ENCODE measurements around the gene MFSD6. TPM values are rescaled to one million over a fixed set of nuclear protein-coding genes. Genes with fewer than 3 reads are reported as not detected.

The MFSD6 gene
- total and polyA plus RNA-seq, 10 donors, result 5.0 to 130 (median 46.9) TPM

DNA sequence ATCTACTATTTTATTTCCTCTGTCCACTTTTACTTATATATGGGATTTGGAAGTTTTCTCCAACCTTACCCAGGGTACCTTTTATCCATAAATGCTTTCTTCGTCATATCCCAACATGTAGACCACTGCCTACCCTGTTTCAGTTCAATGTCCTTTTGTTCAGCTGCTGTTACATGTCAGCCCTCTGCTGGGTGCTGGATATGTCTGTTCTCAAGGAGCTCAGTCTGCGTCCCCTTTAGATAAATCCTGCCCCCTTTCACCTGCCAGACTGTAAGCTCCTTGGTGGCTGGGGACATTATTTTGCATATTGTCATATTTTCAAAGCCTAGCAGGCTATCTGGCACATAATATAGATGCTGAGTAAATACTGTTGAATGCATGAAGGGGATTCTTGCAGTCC, 73.2 kb downstream of the MFSD6 start:
- 39 to 94% (median 71%) methylated on average over 2 of the region's 2 CpGs for WGBS, 5 donors
- H3K4me3 ChIP-seq, result no peak overlapping the region
- peaks cover 0 to 34% (median 5%) of the 10 kb centered on the region in 6 donors for H3K4me1 ChIP-seq
- TF ChIP-seq POLR2AphosphoS5 (IDR thresholded peaks at IDR 0.05), result no peak
- TF ChIP-seq, protein P1, sequence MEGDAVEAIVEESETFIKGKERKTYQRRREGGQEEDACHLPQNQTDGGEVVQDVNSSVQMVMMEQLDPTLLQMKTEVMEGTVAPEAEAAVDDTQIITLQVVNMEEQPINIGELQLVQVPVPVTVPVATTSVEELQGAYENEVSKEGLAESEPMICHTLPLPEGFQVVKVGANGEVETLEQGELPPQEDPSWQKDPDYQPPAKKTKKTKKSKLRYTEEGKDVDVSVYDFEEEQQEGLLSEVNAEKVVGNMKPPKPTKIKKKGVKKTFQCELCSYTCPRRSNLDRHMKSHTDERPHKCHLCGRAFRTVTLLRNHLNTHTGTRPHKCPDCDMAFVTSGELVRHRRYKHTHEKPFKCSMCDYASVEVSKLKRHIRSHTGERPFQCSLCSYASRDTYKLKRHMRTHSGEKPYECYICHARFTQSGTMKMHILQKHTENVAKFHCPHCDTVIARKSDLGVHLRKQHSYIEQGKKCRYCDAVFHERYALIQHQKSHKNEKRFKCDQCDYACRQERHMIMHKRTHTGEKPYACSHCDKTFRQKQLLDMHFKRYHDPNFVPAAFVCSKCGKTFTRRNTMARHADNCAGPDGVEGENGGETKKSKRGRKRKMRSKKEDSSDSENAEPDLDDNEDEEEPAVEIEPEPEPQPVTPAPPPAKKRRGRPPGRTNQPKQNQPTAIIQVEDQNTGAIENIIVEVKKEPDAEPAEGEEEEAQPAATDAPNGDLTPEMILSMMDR (IDR thresholded peaks at IDR 0.05 in 8 of 11, conservative IDR thresholded peaks at IDR 0.05 in 3 of 11), result no peak
- no peaks in the 10 kb centered on the region for H3K9me3 ChIP-seq
- no peaks in the 10 kb centered on the region for H3K27me3 ChIP-seq (replicated peaks in 1 of 7)
- H3K27ac ChIP-seq, result no peak overlapping the region
- no peak for DNase-seq
- no peaks in the 10 kb centered on the region for H3K36me3 ChIP-seq
- intact Hi-C loops (cut with DNase I; ENCODE audit: low total_unique reads), result no loop called here

- no peaks in the 10 kb centered on the region for H3K9me3 ChIP-seq
- no peak for DNase-seq
- peaks cover 0 to 33% (median 5%) of the 10 kb centered on the region in 6 donors for H3K4me1 ChIP-seq
- TF ChIP-seq, protein P1 (IDR thresholded peaks at IDR 0.05 in 8 of 11, conservative IDR thresholded peaks at IDR 0.05 in 3 of 11), result no peak
- TF ChIP-seq POLR2A (IDR thresholded peaks at IDR 0.05) (no peak), POLR2AphosphoS5 (IDR thresholded peaks at IDR 0.05) (no peak)
- H3K27ac ChIP-seq, result no peak overlapping the region
- no peaks in the 10 kb centered on the region for H3K27me3 ChIP-seq (replicated peaks in 1 of 7)
- no peak overlapping the region for H3K4me3 ChIP-seq
- peaks cover 0 to 8% (median 0%) of the 10 kb centered on the region in 6 donors for H3K36me3 ChIP-seq
- intact Hi-C loops (cut with DNase I; ENCODE audit: low total_unique reads), result no loop called here
Observed at GRCh38 chr2:190482451-190482850, 74.3 kb downstream of the MFSD6 start.

DNA sequence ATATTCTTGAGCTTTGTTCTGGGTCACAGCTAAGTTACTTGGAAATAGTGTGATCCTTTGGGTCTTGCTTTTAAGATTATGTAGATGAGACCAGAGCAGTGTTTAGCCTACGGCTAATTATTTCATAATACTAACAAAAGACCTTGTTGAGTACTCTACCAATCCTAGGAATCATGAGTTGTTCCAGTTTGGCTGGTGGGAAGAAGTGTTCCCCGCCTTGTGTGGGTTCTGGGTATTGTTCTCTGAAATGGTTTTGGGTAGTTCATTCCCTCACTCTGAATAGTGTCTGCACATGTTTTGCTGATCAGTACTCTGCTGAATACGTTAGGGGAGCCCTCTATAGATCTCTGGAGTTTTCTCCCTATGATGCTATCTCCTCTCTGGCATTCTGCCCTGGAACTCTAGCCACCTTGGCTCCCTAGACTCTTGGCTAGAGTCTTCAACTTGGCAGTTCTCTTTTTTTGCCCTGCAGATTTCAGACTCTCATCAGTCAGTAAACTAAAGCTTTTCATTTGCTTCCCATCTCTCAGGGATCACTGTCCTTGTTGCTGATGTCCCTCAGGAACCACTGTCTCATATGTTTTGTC, 78.0 kb downstream of the MFSD6 start:
- intact Hi-C loops (cut with DNase I; ENCODE audit: low total_unique reads), result no loop called here
- Histone ChIP-seq H3K36me3 (peaks cover 0 to 45% (median 20%) of the 10 kb centered on the region in 6 donors), H3K4me3 (no peak overlapping the region), H3K27ac (no peak overlapping the region), H3K27me3 (replicated peaks in 1 of 7) (no peaks in the 10 kb centered on the region), H3K4me1 (peaks cover 0 to 22% (median 3%) of the 10 kb centered on the region in 6 donors), H3K9me3 (peaks cover 0 to under 1% (median 0%) of the 10 kb centered on the region in 8 donors)
- DNase-seq, result no peak
- 85 to 93% (median 90%) methylated on average over 3 of the region's 3 CpGs for WGBS, 5 donors
- TF ChIP-seq POLR2AphosphoS5 (IDR thresholded peaks at IDR 0.05), result no peak
- TF ChIP-seq, protein P1 (IDR thresholded peaks at IDR 0.05 in 8 of 11, conservative IDR thresholded peaks at IDR 0.05 in 3 of 11), result no peak
- TF ChIP-seq POLR2A (IDR thresholded peaks at IDR 0.05), result no peak

GRCh38 chr2:190488516-190489233, 80.5 kb downstream of the MFSD6 start:
- no peak overlapping the region for H3K4me3 ChIP-seq
- WGBS, 5 donors, result 94 to 98% (median 96%) methylated on average over 6 of the region's 6 CpGs
- DNase-seq, result no peak
- no peaks in the 10 kb centered on the region for H3K27me3 ChIP-seq (replicated peaks in 1 of 7)
- peaks cover 0 to 18% (median 2%) of the 10 kb centered on the region in 8 donors for H3K9me3 ChIP-seq
- H3K4me1 ChIP-seq, result peaks cover 0 to 10% (median 0%) of the 10 kb centered on the region in 6 donors
- peaks cover 0 to 63% (median 25%) of the 10 kb centered on the region in 6 donors for H3K36me3 ChIP-seq
- intact Hi-C loops (cut with DNase I; ENCODE audit: low total_unique reads), result no loop called here
- TF ChIP-seq POLR2AphosphoS5 (IDR thresholded peaks at IDR 0.05), result no peak
- TF ChIP-seq POLR2A (IDR thresholded peaks at IDR 0.05), result no peak
- TF ChIP-seq, protein P1 (IDR thresholded peaks at IDR 0.05 in 8 of 11, conservative IDR thresholded peaks at IDR 0.05 in 3 of 11), result no peak
- H3K27ac ChIP-seq, result no peak overlapping the region
